Adrenal gland (tissue), 5 donors: ENCODE results near the gene LCE2D.
"Not testable (repeated sequence)": the region's sequence is repeated elsewhere in the genome, so short reads cannot be mapped to it uniquely, and the experiment has no call there.

Experiments used
- POLR2A ChIP-seq, 2 donors: fragments of 450-650 bp; IDR thresholded peaks; one replicate each; pipeline ENCODE4 v1.6.1; 2017; ENCODE audit warnings: antibody characterized with exemption in 2 of 2, mild to moderate bottlenecking in 2 of 2, moderate library complexity in 1 of 2
- TF ChIP-seq, protein P1 (sequence below), 6 experiments: fragments of 450-650 bp in 4 of 6; fragments of 200-600 bp in 2 of 6; sonication (generic) in 1 of 6; IDR thresholded peaks; 1 replicate in 5 of 6; 2 replicates in 1 of 6; pipeline versions ENCODE4 v1.5.1 to v1.8.0; 2016 to 2021; ENCODE audit warnings: antibody characterized with exemption in 6 of 6, mild to moderate bottlenecking in 2 of 6, moderate library complexity in 1 of 6
- donor health status: DM: no; HTN: no; CAD: no.

DNA sequence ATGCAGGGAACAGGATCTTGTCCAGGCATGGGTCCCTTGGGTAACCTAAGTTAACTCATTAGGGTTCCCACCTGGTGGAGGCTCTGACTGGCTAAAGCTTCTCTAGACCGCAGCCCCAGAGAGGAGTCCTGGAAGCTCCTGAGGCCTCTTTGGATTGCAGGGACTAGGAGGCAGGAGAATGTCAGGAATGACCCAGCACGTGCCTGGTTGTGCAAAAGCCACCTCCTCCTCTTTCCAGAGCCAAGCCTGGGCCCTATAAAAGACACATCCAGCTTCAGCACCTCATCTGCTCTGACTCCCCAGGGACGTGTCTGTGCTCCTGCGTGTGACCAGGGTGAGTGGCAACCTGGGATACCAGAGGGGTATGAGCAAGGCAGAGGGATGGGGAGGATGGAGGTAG, 22.6 kb downstream of the LCE2D start, which contains the start of gene LCE2B:
- TF ChIP-seq, protein P1, sequence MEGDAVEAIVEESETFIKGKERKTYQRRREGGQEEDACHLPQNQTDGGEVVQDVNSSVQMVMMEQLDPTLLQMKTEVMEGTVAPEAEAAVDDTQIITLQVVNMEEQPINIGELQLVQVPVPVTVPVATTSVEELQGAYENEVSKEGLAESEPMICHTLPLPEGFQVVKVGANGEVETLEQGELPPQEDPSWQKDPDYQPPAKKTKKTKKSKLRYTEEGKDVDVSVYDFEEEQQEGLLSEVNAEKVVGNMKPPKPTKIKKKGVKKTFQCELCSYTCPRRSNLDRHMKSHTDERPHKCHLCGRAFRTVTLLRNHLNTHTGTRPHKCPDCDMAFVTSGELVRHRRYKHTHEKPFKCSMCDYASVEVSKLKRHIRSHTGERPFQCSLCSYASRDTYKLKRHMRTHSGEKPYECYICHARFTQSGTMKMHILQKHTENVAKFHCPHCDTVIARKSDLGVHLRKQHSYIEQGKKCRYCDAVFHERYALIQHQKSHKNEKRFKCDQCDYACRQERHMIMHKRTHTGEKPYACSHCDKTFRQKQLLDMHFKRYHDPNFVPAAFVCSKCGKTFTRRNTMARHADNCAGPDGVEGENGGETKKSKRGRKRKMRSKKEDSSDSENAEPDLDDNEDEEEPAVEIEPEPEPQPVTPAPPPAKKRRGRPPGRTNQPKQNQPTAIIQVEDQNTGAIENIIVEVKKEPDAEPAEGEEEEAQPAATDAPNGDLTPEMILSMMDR (IDR thresholded peaks at IDR 0.05), result not testable (repeated sequence)
- not testable (repeated sequence) for TF ChIP-seq POLR2A (IDR thresholded peaks at IDR 0.05)
